ENCODE results near the gene SIGMAR1. TPM values are rescaled to one million over a fixed set of nuclear protein-coding genes. Genes with fewer than 3 reads are reported as not detected.

Gene SIGMAR1
- total and polyA plus RNA-seq, 2 of the 8 experiments (the other 6 are each of a cell fraction or from before 2014, with no cell fraction given) = 84.2 to 134 TPM

DNA sequence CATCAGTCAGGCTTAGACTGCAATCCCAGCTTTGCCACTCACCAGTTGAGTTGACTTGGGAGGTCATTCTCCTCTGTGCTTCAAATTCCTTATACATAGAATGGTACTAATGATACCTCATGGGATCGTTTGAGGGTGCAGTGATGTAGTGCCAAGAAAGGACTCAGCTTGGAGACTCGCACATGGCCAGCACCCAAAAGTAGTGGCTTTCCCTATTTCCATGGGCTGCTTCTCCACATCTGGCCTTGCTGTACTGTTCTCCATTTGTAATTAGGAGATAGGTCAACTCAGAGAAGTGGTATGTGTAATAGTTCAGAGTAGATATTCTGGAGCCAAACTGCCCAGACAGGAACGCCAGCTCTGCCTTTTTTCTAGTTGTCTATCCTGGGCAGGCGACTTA, 48.0 kb upstream of the SIGMAR1 start:
- no peak overlapping the region for H3K4ac ChIP-seq (replicated peaks; ENCODE audit: insufficient read length, low read depth, low read length)
- ChIA-PET CTCF (ENCODE audit: partially characterized antibody) (interaction anchor here (1.0 to 12.6 kb wide), 5 partner anchors 8 to 17 kb away, joined by 3 to 147 read pairs (median 5); no protein-coding TSS in a partner anchor), POLR2A (ENCODE audit: partially characterized antibody) (interaction anchor here (0.6 kb wide), 1 partner anchor 9 kb away, joined by 3 read pairs; no protein-coding TSS in a partner anchor)
- no peak overlapping the region for H4K5ac ChIP-seq (ENCODE audit: insufficient read length, low read depth, low read length)
- no peak overlapping the region for H3K4me2 ChIP-seq (ENCODE audit: insufficient read depth in 1 of 2, low read depth in 2 of 2, low read length in 2 of 2)
- no peak overlapping the region for H3K9ac ChIP-seq (replicated peaks in 1 of 4; ENCODE audit: extremely low read depth in 1 of 4, low read depth in 3 of 4, low read length in 3 of 4)
- no peak overlapping the region for H2AFZ ChIP-seq (ENCODE audit: low read length)
- H4K91ac ChIP-seq (replicated peaks; ENCODE audit: insufficient read length, low read length) = no peak overlapping the region
- FAIRE-seq = no peak
- H3K23me2 ChIP-seq (ENCODE audit: low read depth, low read length) = no peaks in the 10 kb centered on the region; the same call in 1 of the 2 replicates
- no peaks in the 10 kb centered on the region for H4K20me1 ChIP-seq (replicated peaks in 1 of 2; ENCODE audit: control insufficient read depth in 1 of 2, insufficient read depth in 2 of 2, low read length in 2 of 2)
- H3K4me3 ChIP-seq (ENCODE audit: extremely low read depth in 1 of 4, insufficient read depth in 2 of 4, low read depth in 3 of 4, low read length in 4 of 4) = no peak overlapping the region
- H3K14ac ChIP-seq (ENCODE audit: insufficient read length) = no peak overlapping the region
- no peak overlapping the region for H2BK5ac ChIP-seq (ENCODE audit: low read depth, low read length)
- H3K56ac ChIP-seq (replicated peaks; ENCODE audit: insufficient read length, low read depth, low read length) = no peak overlapping the region
- DNase-seq (ENCODE audit: low read depth in 1 of 2, low spot score in 2 of 2) = no peak
- H2BK20ac ChIP-seq (ENCODE audit: low read length) = no peak overlapping the region
- no peak overlapping the region for H4K8ac ChIP-seq (ENCODE audit: extremely low read depth, insufficient read depth, low read length)
- H3K18ac ChIP-seq (ENCODE audit: extremely low read depth, low read length) = no peak overlapping the region
- TF ChIP-seq MAFK (IDR thresholded peaks at IDR 0.05; ENCODE audit: low read depth, low read length) = no peak
- TF ChIP-seq YY1 (IDR thresholded peaks at IDR 0.05; ENCODE audit: low read depth, low read length) = no peak
- no peak for TF ChIP-seq SUZ12 (IDR thresholded peaks at IDR 0.05; ENCODE audit: low read length)
- no peak for TF ChIP-seq RFX5 (IDR thresholded peaks at IDR 0.05; ENCODE audit: borderline replicate concordance, low read depth, low read length)
- TF ChIP-seq PHF8 (conservative IDR thresholded peaks at IDR 0.05; ENCODE audit: low read depth, low read length) = no peak
- no peak for TF ChIP-seq JUN (IDR thresholded peaks at IDR 0.05; ENCODE audit: low read depth, low read length)
- no peak for TF ChIP-seq MAX (IDR thresholded peaks at IDR 0.05)
- TF ChIP-seq RAD21 (IDR thresholded peaks at IDR 0.05 in 1 of 2, conservative IDR thresholded peaks at IDR 0.05 in 1 of 2; ENCODE audit: low read depth in 2 of 2, low read length in 2 of 2) = no peak
- TF ChIP-seq HDAC6 (IDR thresholded peaks at IDR 0.05; ENCODE audit: low read depth, low read length) = no peak
- TF ChIP-seq SIX5 (IDR thresholded peaks at IDR 0.05; ENCODE audit: low read depth, low read length) = no peak
- no peak for TF ChIP-seq EZH2 (IDR thresholded peaks at IDR 0.05; ENCODE audit: low read depth, low read length, severe bottlenecking)
- no peak for TF ChIP-seq SRF (IDR thresholded peaks at IDR 0.05; ENCODE audit: low read depth, low read length)
- H2BK12ac ChIP-seq (ENCODE audit: low read depth, low read length) = no peak overlapping the region
- H3K36me3 ChIP-seq (ENCODE audit: control insufficient read depth in 2 of 4, insufficient read depth in 4 of 4, low read length in 3 of 4) = no peaks in the 10 kb centered on the region
- H3K9me3 ChIP-seq (ENCODE audit: insufficient read depth in 2 of 2, low read depth in 1 of 2, low read length in 1 of 2) = no peaks in the 10 kb centered on the region
- WGBS, 2 experiments (ENCODE audit: extremely low coverage in 1 of 2, insufficient coverage in 1 of 2, insufficient read length in 1 of 2, insufficient replicate concordance in 2 of 2, low coverage in 1 of 2, low lambda C conversion rate in 2 of 2, missing lambda C conversion rate in 1 of 2) = 49% methylated on average over 4 of the region's 4 CpGs; no CpG with 5 or more reads in 1 of the 2 experiments
- no peaks in the 10 kb centered on the region for H3K79me2 ChIP-seq (ENCODE audit: control insufficient read depth in 1 of 2, insufficient read depth in 2 of 2, low read length in 2 of 2)
- no peak overlapping the region for H3K23ac ChIP-seq (ENCODE audit: insufficient read length)
- no peak overlapping the region for H2BK120ac ChIP-seq (replicated peaks; ENCODE audit: low read depth, low read length)
- H3K79me1 ChIP-seq (ENCODE audit: low read depth, low read length) = no peaks in the 10 kb centered on the region
- no peak overlapping the region for H2BK15ac ChIP-seq (ENCODE audit: low read length)
- peaks cover 0 to 3% (median 1%) of the 10 kb centered on the region in 4 experiments; a peak in 2 of 7 replicates for H3K4me1 ChIP-seq (replicated peaks in 1 of 4; ENCODE audit: control insufficient read depth in 3 of 4, insufficient read depth in 4 of 4, low read length in 3 of 4)
- H3K27ac ChIP-seq (ENCODE audit: low read depth, low read length) = no peak overlapping the region
- no peaks in the 10 kb centered on the region for H3K27me3 ChIP-seq (replicated peaks in 1 of 4; ENCODE audit: control insufficient read depth in 3 of 4, extremely low read depth in 1 of 4, insufficient read depth in 3 of 4, low read length in 3 of 4)
- H2AK5ac ChIP-seq (ENCODE audit: low read depth, low read length) = no peak overlapping the region
